Adipocyte (in vitro differentiated cells): Measurements from ENCODE around the gene ADISSP.

ENCODE experiments used
- DNase-seq: peaks from one replicate; pipeline ENCODE4 v3.0.0-alpha.2; 2015; ENCODE audit warnings: low read depth
- H3K27me3 ChIP-seq: replicated peaks from 2 replicates; pipeline ENCODE4 v1.7.0; 2013; ENCODE audit warnings: mild to moderate bottlenecking, low read length, moderate library complexity; ENCODE audit not compliant: control insufficient read depth, insufficient read depth
- H3K36me3 ChIP-seq: 2 replicates; pipeline ENCODE4 v1.7.0; 2013; ENCODE audit warnings: low read length, mild to moderate bottlenecking, moderate library complexity; ENCODE audit not compliant: control insufficient read depth, insufficient read depth, severe bottlenecking
- H3K4me1 ChIP-seq: 2 replicates; pipeline ENCODE4 v1.7.0; 2013; ENCODE audit warnings: mild to moderate bottlenecking, low read length, moderate library complexity; ENCODE audit not compliant: control insufficient read depth, insufficient read depth
- H3K4me3 ChIP-seq: 2 replicates; pipeline ENCODE4 v1.7.0; 2013; ENCODE audit warnings: mild to moderate bottlenecking, low read length, moderate library complexity
- H3K9ac ChIP-seq: 2 replicates; pipeline ENCODE4 v1.7.0; 2013; ENCODE audit warnings: mild to moderate bottlenecking, low read length, moderate library complexity
- H3K9me3 ChIP-seq: 2 replicates; pipeline ENCODE4 v1.7.0; 2013; ENCODE audit warnings: mild to moderate bottlenecking, low read length, moderate library complexity; ENCODE audit not compliant: control insufficient read depth

Gene ADISSP

GRCh38 chr20:3716195-3716834 is 51.2 kb downstream of the ADISSP start:
- DNase-seq = peak; percentile 73
- Histone ChIP-seq H3K9me3 (no peaks in the 10 kb centered on the region), H3K27me3 (peaks cover 18% of the 10 kb centered on the region), H3K4me3 (no peak overlapping the region), H3K4me1 (peaks cover 1% of the 10 kb centered on the region), H3K9ac (no peak overlapping the region), H3K36me3 (no peaks in the 10 kb centered on the region)

DNA sequence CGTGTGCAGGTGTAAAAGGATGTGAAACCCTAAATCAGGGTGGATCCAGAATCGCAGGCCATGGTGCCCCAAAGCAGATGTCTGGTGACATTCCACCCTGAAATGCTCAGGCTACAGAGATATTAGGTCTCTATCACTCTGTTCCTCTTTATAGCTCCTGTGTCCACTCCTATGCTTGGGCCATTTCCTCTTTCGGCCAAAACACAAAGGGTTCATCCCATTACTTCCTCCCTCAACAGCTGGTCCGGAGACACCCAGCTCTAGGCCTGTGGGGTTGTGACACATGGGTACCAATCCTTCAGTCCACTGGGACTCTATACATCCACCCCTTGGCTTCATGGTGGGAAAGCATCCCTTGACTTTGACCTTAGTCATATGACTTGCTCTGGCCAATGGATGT is 53.5 kb downstream of the ADISSP start:
- Histone ChIP-seq H3K4me3 (no peak overlapping the region), H3K9me3 (no peaks in the 10 kb centered on the region), H3K27me3 (peaks cover 5% of the 10 kb centered on the region), H3K4me1 (peaks cover 17% of the 10 kb centered on the region), H3K9ac (no peak overlapping the region), H3K36me3 (no peaks in the 10 kb centered on the region)
- no peak for DNase-seq

- H3K9ac ChIP-seq = peak within 1 kb of the TSS; percentile 25
- H3K36me3 ChIP-seq = no peaks in the 10 kb centered on the region
- peaks cover 17% of the 10 kb centered on the region for H3K4me1 ChIP-seq
- H3K27me3 ChIP-seq = no peaks in the 10 kb centered on the region
- DNase-seq = no peak
- no peak within 1 kb of the TSS for H3K4me3 ChIP-seq
- no peaks in the 10 kb centered on the region for H3K9me3 ChIP-seq
These were observed 55.2 kb downstream of the ADISSP start, which contains the start of gene SIGLEC1 for GRCh38 chr20:3712279-3712873. Gene SIGLEC1 (minus strand): TSS chr20:3712600. CDS start chr20:3707128, 5,472 bp downstream.

DNA sequence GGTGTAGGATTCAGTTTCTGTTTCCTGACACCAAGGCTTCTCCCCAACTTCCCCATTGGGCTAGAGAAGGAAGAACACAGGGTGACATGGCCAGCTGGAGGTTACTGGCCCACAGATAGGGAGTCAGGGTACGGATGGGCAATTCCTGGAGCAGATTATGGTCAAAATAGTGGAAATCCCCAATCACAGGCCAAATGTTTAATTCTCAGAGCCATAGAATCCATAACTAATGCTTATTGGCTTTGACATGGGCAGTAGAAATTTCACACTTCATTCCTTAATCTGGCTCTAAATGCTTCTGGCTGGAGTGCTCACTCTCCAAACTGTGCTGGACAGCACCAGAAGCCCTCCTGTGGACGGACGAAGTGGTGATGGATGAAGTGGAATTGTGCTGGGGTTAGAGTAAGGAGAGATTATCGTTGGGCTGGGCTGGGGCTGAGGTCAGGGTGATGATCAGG is 56.0 kb downstream of the ADISSP start:
- Histone ChIP-seq H3K36me3 (no peaks in the 10 kb centered on the region), H3K9me3 (no peaks in the 10 kb centered on the region), H3K9ac (peak overlapping the region; percentile 25), H3K27me3 (no peaks in the 10 kb centered on the region), H3K4me3 (no peak overlapping the region), H3K4me1 (peaks cover 23% of the 10 kb centered on the region)
- DNase-seq = no peak

- Histone ChIP-seq H3K4me3 (no peak overlapping the region), H3K9ac (peak overlapping the region; percentile 25), H3K36me3 (no peaks in the 10 kb centered on the region), H3K27me3 (no peaks in the 10 kb centered on the region), H3K4me1 (peaks cover 23% of the 10 kb centered on the region), H3K9me3 (no peaks in the 10 kb centered on the region)
- DNase-seq = peak; percentile 84
These were observed 56.7 kb downstream of the ADISSP start for GRCh38 chr20:3710703-3711483.

GRCh38 chr20:3710011-3710466 is 57.5 kb downstream of the ADISSP start:
- Histone ChIP-seq H3K27me3 (no peaks in the 10 kb centered on the region), H3K4me1 (peaks cover 23% of the 10 kb centered on the region), H3K9me3 (no peaks in the 10 kb centered on the region), H3K9ac (no peak overlapping the region), H3K36me3 (no peaks in the 10 kb centered on the region), H3K4me3 (no peak overlapping the region)
- DNase-seq = no peak

GRCh38 chr20:3707508-3707899 is 60.0 kb downstream of the ADISSP start:
- Histone ChIP-seq H3K9me3 (no peaks in the 10 kb centered on the region), H3K4me1 (peaks cover 23% of the 10 kb centered on the region), H3K36me3 (no peaks in the 10 kb centered on the region), H3K9ac (no peak overlapping the region), H3K27me3 (peaks cover 12% of the 10 kb centered on the region), H3K4me3 (no peak overlapping the region)
- DNase-seq = no peak

DNA sequence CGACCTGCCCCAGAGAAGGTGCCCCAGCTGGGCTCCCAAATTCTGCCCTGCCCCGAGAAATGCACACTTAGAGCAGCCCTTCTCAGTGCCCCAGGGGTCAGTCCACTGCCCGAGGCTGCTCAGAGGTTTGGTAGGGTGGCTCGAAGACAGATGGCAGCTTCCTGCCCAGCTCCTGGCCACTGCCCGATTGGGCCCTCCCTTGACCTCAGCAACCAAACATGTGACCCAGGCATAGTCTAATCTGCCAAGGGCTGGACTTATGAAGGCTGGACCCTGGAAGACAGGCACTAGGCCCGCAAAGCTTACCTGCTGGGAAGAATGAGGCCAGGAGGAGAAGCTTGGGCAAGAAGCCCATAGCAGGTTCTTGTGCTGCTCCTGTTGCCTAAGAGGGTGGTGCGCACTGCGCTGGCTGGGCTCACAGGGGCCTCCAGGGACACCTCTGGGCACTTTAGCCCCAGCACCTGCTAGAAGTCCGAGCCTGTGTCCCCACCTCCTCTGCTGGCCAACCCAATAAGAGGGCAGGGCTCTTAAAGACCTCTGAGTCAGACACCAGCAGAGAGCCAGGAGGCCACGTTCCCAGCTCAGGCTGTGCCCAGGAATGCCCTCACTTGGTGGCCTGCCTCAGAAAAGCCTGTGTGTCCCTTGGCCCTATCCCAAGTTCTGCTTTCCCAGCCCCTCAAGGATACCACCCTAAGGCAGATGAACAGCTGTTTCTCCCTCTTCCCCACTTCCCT is 60.6 kb downstream of the ADISSP start:
- Histone ChIP-seq H3K9ac (no peak overlapping the region), H3K36me3 (no peaks in the 10 kb centered on the region), H3K4me3 (no peak overlapping the region), H3K9me3 (no peaks in the 10 kb centered on the region), H3K27me3 (peaks cover 12% of the 10 kb centered on the region), H3K4me1 (peaks cover 23% of the 10 kb centered on the region)
- DNase-seq = peak; percentile 55

DNA sequence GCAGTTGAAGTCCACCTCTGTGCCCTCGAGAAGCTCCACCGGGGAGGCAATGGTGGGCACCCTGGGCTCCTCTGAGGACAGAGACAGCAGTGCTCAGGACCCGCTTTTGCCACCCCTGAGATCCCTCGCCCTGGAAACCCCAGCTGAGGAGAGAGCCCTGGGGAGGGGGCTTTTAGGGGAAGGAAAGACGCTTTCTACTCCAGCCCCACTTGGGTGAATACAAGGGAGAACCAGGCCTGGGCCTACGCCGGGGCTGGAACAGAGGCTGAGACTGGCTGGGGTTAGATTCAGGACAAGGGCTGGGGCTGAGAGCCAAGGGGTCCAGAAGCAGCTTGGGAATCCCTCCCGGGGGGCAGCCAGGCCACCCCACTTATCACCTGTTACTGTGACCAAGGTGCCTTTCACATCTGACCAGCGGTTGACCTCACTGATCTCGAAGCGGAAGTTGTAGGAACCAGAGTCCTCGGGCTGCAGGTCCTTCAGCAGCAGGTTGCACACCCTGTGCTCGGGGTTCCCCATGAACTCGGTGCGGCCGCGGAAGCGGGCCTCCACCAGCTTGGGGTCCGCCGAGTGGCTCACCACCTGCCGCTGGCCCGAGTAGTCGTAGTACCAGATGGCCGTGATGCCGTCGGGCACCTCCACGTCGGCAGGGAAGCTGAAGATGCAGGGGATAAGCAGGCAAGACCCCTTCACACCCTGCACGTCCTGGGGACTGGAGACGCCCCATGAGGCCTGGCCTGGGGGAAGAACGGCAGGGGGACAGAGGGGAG is 61.4 kb downstream of the ADISSP start:
- no peaks in the 10 kb centered on the region for H3K9me3 ChIP-seq
- DNase-seq = no peak

GRCh38 chr20:3705491-3705969 is 62.0 kb downstream of the ADISSP start:
- Histone ChIP-seq H3K27me3 (peaks cover 12% of the 10 kb centered on the region), H3K36me3 (no peaks in the 10 kb centered on the region), H3K9ac (no peak overlapping the region), H3K4me3 (no peak overlapping the region), H3K9me3 (no peaks in the 10 kb centered on the region), H3K4me1 (peaks cover 14% of the 10 kb centered on the region)
- DNase-seq = no peak

More for the DNA sequence above, 61.4 kb downstream of the ADISSP start:
- Histone ChIP-seq H3K4me1 (peaks cover 20% of the 10 kb centered on the region), H3K36me3 (no peaks in the 10 kb centered on the region), H3K4me3 (no peak overlapping the region), H3K9ac (no peak overlapping the region), H3K27me3 (peaks cover 12% of the 10 kb centered on the region)
